Renal cortex interstitium (tissue), 11 donors: ENCODE results near the gene ZNF497. TPM values are rescaled to one million over a fixed set of nuclear protein-coding genes. Genes with fewer than 3 reads are reported as not detected.
"Not testable (repeated sequence)": the region's sequence is repeated elsewhere in the genome, so short reads cannot be mapped to it uniquely, and the experiment has no call there.

ENCODE experiments used
- DNase-seq, 11 donors: peaks; one replicate each; pipeline ENCODE4 v3.0.0-alpha.2; 2013; ENCODE audit warnings: low read depth in 9 of 11, low spot score in 4 of 11; ENCODE audit errors: extremely low read depth in 1 of 11
- polyA plus RNA-seq, 3 donors: library from polyadenylated mRNA; unstranded; fragments of 120-200 nt; gene quantifications; one replicate each; pipeline ENCODE4 v1.2.1, GENCODE V29; 2013; ENCODE audit not compliant: insufficient read length in 3 of 3

The ZNF497 gene
- polyA plus RNA-seq, 3 donors: 3.7 to 6.2 (median 5.2) TPM

DNA sequence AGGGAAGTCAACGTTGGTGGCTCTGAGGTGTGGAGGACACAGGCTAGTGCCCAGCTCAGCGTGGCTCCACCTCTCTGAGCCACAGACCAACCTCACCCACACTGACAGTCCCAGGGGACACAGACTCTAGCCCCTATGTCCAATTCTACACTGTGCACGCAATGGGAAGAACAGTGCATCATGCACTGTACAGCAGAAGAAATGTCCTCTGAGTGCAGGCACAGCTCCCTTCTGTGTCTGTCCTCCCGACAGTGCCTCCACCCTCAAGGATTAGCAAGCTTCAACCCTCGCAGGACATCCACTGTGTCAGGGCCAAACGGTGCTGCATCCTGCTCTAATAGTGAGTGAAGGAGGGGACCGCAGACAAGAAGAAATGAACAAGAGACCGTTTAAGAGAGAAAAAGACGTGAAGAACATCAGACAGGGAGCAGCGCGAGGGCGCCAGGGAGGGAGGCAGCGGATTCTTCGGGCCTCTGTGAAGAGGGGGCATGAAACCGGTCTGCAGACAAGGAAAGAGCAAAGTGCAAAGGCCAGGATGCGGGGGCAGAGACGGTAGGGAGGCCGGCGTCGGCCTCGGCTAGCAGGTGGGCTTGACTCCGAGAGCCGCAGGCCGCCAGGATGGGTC lies 17.6 kb upstream of the ZNF497 start:
- no peak for DNase-seq

DNA sequence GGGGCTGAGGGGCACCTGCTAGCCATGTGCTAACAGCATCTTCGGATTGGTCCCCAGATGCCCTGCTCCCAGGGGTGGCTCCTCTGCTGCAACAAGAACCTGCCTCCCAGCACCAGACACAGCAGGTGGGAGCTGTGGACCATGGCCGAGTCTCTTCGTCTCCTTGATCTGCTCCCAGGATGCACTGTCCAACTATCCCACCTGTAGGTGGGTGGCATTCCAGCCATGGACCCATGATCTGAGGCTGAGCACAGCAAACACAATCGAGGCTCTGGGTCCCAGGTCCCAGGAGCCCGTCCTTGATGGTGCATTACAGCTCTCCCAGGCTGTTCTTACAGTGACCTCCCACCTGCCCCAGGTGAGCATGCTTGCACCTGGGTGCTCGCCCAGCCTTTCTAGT lies 16.7 kb upstream of the ZNF497 start:
- DNase-seq: no peak

- not testable (repeated sequence) for DNase-seq
These were observed 14.2 kb upstream of the ZNF497 start for GRCh38 chr19:58376724-58377123.

GRCh38 chr19:58374200-58374599 lies 11.6 kb upstream of the ZNF497 start:
- DNase-seq: no peak

DNA sequence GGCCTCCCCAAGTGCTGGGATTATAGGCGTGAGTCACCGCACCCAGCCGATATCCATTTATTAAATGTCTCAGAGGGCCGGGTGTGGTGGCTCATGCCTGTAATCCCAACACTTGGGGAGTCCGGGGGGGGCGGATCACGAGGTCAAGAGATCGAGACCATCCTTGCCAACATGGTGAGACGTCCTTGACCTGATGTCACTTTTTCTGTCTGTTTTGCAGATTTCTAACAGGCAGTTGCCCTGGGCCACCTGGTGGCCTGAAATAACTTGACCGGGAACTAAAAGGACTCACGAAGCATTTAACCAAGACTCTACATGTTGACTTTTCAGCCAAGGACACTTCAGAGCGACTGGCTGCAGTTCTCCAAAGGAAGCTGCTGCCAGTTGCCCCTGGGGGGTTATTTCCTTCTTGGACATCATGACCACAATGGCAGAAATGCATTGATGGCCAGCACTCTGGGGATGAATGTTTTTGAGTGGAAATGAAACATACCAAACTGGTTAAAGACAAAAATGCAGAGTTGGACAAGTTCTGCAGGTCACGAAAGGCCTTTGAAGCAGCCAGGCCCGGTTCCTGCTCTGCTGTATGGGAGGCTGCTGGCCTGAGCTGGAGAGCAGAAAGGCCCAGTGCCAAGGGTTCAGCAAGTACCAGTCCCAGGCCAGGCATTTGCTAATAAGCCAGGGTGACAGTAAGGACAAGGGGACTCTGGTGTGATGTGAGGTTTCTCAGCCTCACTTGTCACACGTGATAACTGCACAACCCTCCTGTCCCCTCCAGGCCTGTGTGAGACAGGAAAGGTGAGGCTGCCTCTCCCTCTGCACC lies 10.0 kb upstream of the ZNF497 start:
- no peak for DNase-seq

DNA sequence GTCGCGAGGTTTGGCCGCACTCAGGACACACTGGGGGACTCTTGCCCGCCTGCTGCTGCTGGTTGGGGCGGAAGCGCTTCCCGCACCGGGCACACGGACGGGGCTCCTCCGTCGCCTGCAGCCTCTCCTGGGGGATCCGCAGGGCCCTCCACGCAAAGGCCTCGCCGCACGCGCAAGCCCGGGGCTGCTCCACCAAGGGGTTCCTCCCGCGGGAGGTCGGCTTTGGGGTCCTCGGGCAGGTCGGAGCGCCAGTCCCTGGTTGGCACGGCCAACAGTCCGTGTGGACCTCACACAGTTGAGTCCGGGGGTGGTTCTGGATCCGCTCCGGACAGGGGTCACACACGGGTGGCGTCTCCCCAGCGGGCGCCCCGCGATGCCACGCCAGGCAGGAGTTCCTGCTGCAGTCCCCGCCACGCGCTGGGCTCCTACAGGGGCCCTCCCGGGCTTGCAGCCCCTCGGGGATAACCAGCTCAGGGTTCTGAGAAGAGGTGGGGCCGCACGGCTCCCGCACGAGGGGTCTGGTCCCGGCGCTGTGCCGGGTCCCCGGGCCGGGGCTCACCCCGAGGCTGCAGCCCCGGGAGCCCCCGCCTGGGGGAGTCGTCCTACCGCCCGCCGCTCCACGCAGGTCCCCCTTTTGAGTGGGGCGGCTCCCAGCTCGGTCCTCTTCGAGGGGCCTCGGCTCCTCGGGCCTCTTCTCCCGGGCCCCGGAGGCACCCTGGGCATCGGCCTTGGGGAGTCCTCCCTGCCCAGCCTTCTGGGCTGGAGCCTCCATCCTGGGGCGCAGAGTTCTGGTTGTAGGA lies 6.2 kb upstream of the ZNF497 start:
- no peak for DNase-seq

- DNase-seq: no peak
These were observed 5.3 kb upstream of the ZNF497 start for GRCh38 chr19:58367698-58368454.

- no peak for DNase-seq
These were observed 4.3 kb upstream of the ZNF497 start for GRCh38 chr19:58366585-58367430.

- no peak for DNase-seq
These were observed 1.6 kb upstream of the ZNF497 start for GRCh38 chr19:58364146-58364545.

DNA sequence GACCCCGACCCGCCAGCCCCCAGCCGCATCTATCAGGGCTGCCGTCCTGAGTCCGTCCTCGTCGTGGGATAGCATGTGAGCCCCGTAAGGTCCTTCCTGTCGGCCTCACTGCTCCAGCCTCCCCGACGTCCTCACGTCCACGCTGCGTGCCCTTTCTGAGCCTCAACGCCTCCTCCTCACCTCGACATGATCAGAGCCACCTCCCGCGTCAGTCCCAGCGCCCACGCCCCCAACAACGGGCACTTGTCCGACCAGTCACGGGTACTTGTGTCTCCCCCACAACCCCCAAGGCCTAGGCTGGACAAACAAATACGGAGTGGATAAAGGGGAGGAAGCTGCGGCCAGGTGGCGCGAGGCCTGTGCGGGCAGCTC lies 665 bp downstream of the ZNF497 start:
- no peak for DNase-seq

GRCh38 chr19:58357481-58358145 lies 4.9 kb downstream of the ZNF497 start:
- no peak for DNase-seq

GRCh38 chr19:58356766-58357480 lies 5.6 kb downstream of the ZNF497 start:
- DNase-seq: peak in 2 of 11 donors; percentile 12 to 32

- peak in 5 of 11 donors; percentile 18 to 40 (median 36) for DNase-seq
These were observed 6.4 kb downstream of the ZNF497 start for GRCh38 chr19:58355908-58356765.

GRCh38 chr19:58355215-58355796 lies 7.2 kb downstream of the ZNF497 start:
- no peak for DNase-seq

- DNase-seq: no peak
These were observed 8.0 kb downstream of the ZNF497 start for GRCh38 chr19:58354478-58355030.
